HEK293 (cell line): Measurements from ENCODE around the gene ZNF785.

Experiments used
- CTCF ChIA-PET: fragments of 350-600 bp; formaldehyde crosslinking; extraction: SDS; loops from one replicate; lab custom pipeline; 2021; ENCODE audit warnings: antibody characterized with exemption; lab: Yijun Ruan, JAX
- POLR2A ChIA-PET: fragments of 300-600 bp; formaldehyde crosslinking; extraction: SDS; loops from one replicate; lab custom pipeline; 2020; ENCODE audit warnings: antibody characterized with exemption, inconsistent platforms; lab: Yijun Ruan, JAX
- H3K27ac ChIP-seq: fragments of 200-500 bp; sonication (Bioruptor generic); 2 replicates; pipeline ENCODE4 v1.5.1; 2014; ENCODE audit warnings: low read depth, low read length, control low read depth, inconsistent platforms; ENCODE audit errors: extremely low read depth
- H3K36me3 ChIP-seq, 2 experiments: fragments of 200-500 bp in 1 of 2; sonication (Bioruptor generic) in 1 of 2; 1 replicate in 1 of 2; 2 replicates in 1 of 2; pipeline ENCODE4 v1.5.1; 2014 to 2017; ENCODE audit warnings: inconsistent platforms in 2 of 2, low read length in 2 of 2; ENCODE audit not compliant: control insufficient read depth in 2 of 2, insufficient read depth in 1 of 2
- H3K4me1 ChIP-seq: fragments of 200-500 bp; sonication (Bioruptor generic); 2 replicates; pipeline ENCODE4 v1.5.1; 2014; ENCODE audit warnings: mild to moderate bottlenecking, low read length, inconsistent platforms; ENCODE audit not compliant: control insufficient read depth, insufficient read depth
- H3K4me3 ChIP-seq: 2 replicates; pipeline ENCODE4 v1.5.1; 2011; ENCODE audit warnings: low read depth, mild to moderate bottlenecking, control low read depth, low read length, moderate library complexity
- H3K9me3 ChIP-seq: fragments of 200-500 bp; sonication (Bioruptor generic); 2 replicates; pipeline ENCODE4 v1.5.1; 2014; ENCODE audit warnings: low read depth, low read length, inconsistent platforms; ENCODE audit not compliant: control insufficient read depth, insufficient read depth
- AEBP2 ChIP-seq: fragments of 450-650 bp; formaldehyde crosslinking; IDR thresholded peaks from 2 replicates; pipeline ENCODE4 v1.5.1; 2016; ENCODE audit warnings: missing biosample characterization, missing genetic modification characterization, borderline replicate concordance
- FEZF1 ChIP-seq: fragments of 450-650 bp; formaldehyde crosslinking; IDR thresholded peaks from 2 replicates; pipeline ENCODE4 v1.5.1; 2016; ENCODE audit warnings: missing biosample characterization, missing genetic modification characterization
- GLIS2 ChIP-seq: fragments of 450-650 bp; formaldehyde crosslinking; IDR thresholded peaks from 2 replicates; pipeline ENCODE4 v1.5.1; 2016; ENCODE audit warnings: missing biosample characterization, missing genetic modification characterization
- KLF8 ChIP-seq: fragments of 450-650 bp; formaldehyde crosslinking; IDR thresholded peaks from 2 replicates; pipeline ENCODE4 v1.5.1; 2016; ENCODE audit warnings: missing biosample characterization, missing genetic modification characterization
- PRDM1 ChIP-seq: fragments of 450-650 bp; formaldehyde crosslinking; IDR thresholded peaks from 2 replicates; pipeline ENCODE4; 2016; ENCODE audit warnings: missing biosample characterization, missing genetic modification characterization
- REPIN1 ChIP-seq: fragments of 450-650 bp; formaldehyde crosslinking; IDR thresholded peaks from 2 replicates; pipeline ENCODE4 v1.5.1; 2017; ENCODE audit warnings: missing biosample characterization, missing genetic modification characterization, low read depth
- TCF7L2 ChIP-seq: IDR thresholded peaks from 2 replicates; pipeline ENCODE4 v1.6.1; 2011; ENCODE audit warnings: low read depth, mild to moderate bottlenecking, inconsistent platforms, low read length, moderate library complexity, borderline replicate concordance
- TRIM28 ChIP-seq: IDR thresholded peaks from 2 replicates; pipeline ENCODE4 v1.6.1; 2011; ENCODE audit warnings: low read length, control low read depth, borderline replicate concordance
- YY2 ChIP-seq: fragments of 450-650 bp; formaldehyde crosslinking; IDR thresholded peaks from 2 replicates; pipeline ENCODE4 v1.5.1; 2016; ENCODE audit warnings: missing biosample characterization, missing genetic modification characterization
- ZBTB1 ChIP-seq: fragments of 450-650 bp; formaldehyde crosslinking; IDR thresholded peaks from 2 replicates; pipeline ENCODE4 v1.5.1; 2016; ENCODE audit warnings: missing biosample characterization, missing genetic modification characterization
- ZFP37 ChIP-seq: fragments of 450-650 bp; formaldehyde crosslinking; IDR thresholded peaks from 2 replicates; pipeline ENCODE4 v1.5.1; 2016; ENCODE audit warnings: missing biosample characterization, missing genetic modification characterization
- ZNF132 ChIP-seq: fragments of 450-650 bp; formaldehyde crosslinking; IDR thresholded peaks from 2 replicates; pipeline ENCODE4 v1.5.1; 2017; ENCODE audit warnings: missing biosample characterization, missing genetic modification characterization, borderline replicate concordance
- ZNF24 ChIP-seq: fragments of 450-650 bp; formaldehyde crosslinking; IDR thresholded peaks from 2 replicates; pipeline ENCODE4 v1.5.1; 2016; ENCODE audit warnings: missing biosample characterization, missing genetic modification characterization
- ZNF266 ChIP-seq: fragments of 450-650 bp; formaldehyde crosslinking; IDR thresholded peaks from 2 replicates; pipeline ENCODE4 v1.5.1; 2016; ENCODE audit warnings: missing biosample characterization, missing genetic modification characterization, low read depth
- ZNF366 ChIP-seq: fragments of 450-650 bp; formaldehyde crosslinking; conservative IDR thresholded peaks from 2 replicates; pipeline ENCODE4 v1.5.1; 2016; ENCODE audit warnings: missing biosample characterization, missing genetic modification characterization
- ZNF394 ChIP-seq: fragments of 450-650 bp; formaldehyde crosslinking; IDR thresholded peaks from 2 replicates; pipeline ENCODE4 v1.5.1; 2016; ENCODE audit warnings: missing biosample characterization, missing genetic modification characterization, mild to moderate bottlenecking, moderate library complexity, borderline replicate concordance
- ZNF433 ChIP-seq: fragments of 450-650 bp; formaldehyde crosslinking; IDR thresholded peaks from 2 replicates; pipeline ENCODE4 v1.5.1; 2016; ENCODE audit warnings: missing biosample characterization, missing genetic modification characterization, low read depth
- ZNF501 ChIP-seq: fragments of 450-650 bp; formaldehyde crosslinking; IDR thresholded peaks from 2 replicates; pipeline ENCODE4 v1.5.1; 2016; ENCODE audit warnings: missing biosample characterization, missing genetic modification characterization
- ZNF514 ChIP-seq: fragments of 450-650 bp; formaldehyde crosslinking; IDR thresholded peaks from 2 replicates; pipeline ENCODE4 v1.5.1; 2016; ENCODE audit warnings: missing biosample characterization, missing genetic modification characterization
- ZNF585B ChIP-seq: fragments of 450-650 bp; formaldehyde crosslinking; IDR thresholded peaks from 2 replicates; pipeline ENCODE4 v1.5.1; 2016; ENCODE audit warnings: missing biosample characterization, missing genetic modification characterization
- ZNF596 ChIP-seq: fragments of 450-650 bp; IDR thresholded peaks from 2 replicates; pipeline ENCODE4 v1.5.0; 2018; ENCODE audit warnings: missing biosample characterization, mild to moderate bottlenecking, missing genetic modification characterization, moderate library complexity
- ZNF610 ChIP-seq: fragments of 450-650 bp; formaldehyde crosslinking; IDR thresholded peaks from 2 replicates; pipeline ENCODE4 v1.5.1; 2016; ENCODE audit warnings: missing biosample characterization, missing genetic modification characterization, borderline replicate concordance
- ZNF623 ChIP-seq: fragments of 450-650 bp; formaldehyde crosslinking; IDR thresholded peaks from 2 replicates; pipeline ENCODE4 v1.5.1; 2016; ENCODE audit warnings: missing biosample characterization, missing genetic modification characterization
- ZNF670 ChIP-seq: fragments of 450-650 bp; formaldehyde crosslinking; IDR thresholded peaks from 2 replicates; pipeline ENCODE4 v1.5.1; 2016; ENCODE audit warnings: missing biosample characterization, missing genetic modification characterization, low read depth
- ZNF76 ChIP-seq: fragments of 450-650 bp; formaldehyde crosslinking; IDR thresholded peaks from 2 replicates; pipeline ENCODE4; 2016; ENCODE audit warnings: low read depth, missing biosample characterization, missing genetic modification characterization, borderline replicate concordance
- ZNF768 ChIP-seq: fragments of 450-650 bp; formaldehyde crosslinking; IDR thresholded peaks from 2 replicates; pipeline ENCODE4 v1.5.1; 2018; ENCODE audit warnings: missing biosample characterization, mild to moderate bottlenecking, missing genetic modification characterization
- TF ChIP-seq, protein P1 (sequence below): fragments of 450-650 bp; formaldehyde crosslinking; conservative IDR thresholded peaks from 2 replicates; pipeline ENCODE4 v1.5.1; 2016; ENCODE audit warnings: low read depth, missing biosample characterization, missing genetic modification characterization

ZNF785 gene

GRCh38 chr16:30609926-30610839, 24.7 kb upstream of the ZNF785 start, which contains the start of gene ZNF689 (continued):
- TF ChIP-seq, protein P1, sequence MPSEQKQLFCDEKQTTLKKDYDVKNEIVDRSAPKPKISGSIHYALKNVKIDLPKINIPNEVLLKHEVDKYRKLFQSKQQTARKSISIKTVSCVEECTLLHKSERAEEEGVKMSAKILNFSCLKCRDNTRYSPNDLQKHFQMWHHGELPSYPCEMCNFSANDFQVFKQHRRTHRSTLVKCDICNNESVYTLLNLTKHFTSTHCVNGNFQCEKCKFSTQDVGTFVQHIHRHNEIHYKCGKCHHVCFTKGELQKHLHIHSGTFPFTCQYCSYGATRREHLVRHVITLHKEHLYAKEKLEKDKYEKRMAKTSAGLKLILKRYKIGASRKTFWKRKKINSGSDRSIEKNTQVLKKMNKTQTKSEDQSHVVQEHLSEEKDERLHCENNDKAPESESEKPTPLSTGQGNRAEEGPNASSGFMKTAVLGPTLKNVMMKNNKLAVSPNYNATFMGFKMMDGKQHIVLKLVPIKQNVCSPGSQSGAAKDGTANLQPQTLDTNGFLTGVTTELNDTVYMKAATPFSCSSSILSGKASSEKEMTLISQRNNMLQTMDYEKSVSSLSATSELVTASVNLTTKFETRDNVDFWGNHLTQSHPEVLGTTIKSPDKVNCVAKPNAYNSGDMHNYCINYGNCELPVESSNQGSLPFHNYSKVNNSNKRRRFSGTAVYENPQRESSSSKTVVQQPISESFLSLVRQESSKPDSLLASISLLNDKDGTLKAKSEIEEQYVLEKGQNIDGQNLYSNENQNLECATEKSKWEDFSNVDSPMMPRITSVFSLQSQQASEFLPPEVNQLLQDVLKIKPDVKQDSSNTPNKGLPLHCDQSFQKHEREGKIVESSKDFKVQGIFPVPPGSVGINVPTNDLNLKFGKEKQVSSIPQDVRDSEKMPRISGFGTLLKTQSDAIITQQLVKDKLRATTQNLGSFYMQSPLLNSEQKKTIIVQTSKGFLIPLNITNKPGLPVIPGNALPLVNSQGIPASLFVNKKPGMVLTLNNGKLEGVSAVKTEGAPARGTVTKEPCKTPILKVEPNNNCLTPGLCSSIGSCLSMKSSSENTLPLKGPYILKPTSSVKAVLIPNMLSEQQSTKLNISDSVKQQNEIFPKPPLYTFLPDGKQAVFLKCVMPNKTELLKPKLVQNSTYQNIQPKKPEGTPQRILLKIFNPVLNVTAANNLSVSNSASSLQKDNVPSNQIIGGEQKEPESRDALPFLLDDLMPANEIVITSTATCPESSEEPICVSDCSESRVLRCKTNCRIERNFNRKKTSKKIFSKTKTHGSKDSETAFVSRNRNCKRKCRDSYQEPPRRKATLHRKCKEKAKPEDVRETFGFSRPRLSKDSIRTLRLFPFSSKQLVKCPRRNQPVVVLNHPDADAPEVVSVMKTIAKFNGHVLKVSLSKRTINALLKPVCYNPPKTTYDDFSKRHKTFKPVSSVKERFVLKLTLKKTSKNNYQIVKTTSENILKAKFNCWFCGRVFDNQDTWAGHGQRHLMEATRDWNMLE = peak; percentile 92
- TF ChIP-seq YY2 (tag by site-specific recombination) (peak; percentile 100), ZNF670 (no peak), KLF8 (tag by site-specific recombination) (peak; percentile 68), ZNF585B (peak; percentile 19), ZNF623 (tag by site-specific recombination) (peak; percentile 10; the same call in 1 of the 2 replicates), ZNF610 (tag by site-specific recombination) (peak; percentile 60), ZNF76 (tag by site-specific recombination) (peak; percentile 81), FEZF1 (peak; percentile 98), TCF7L2 (peak; percentile 56; the same call in 1 of the 2 replicates), ZBTB1 (tag by site-specific recombination) (0 out of 2 replicates have a peak, but pooled peaks have one; percentile 33), ZNF394 (tag by site-specific recombination) (peak; percentile 91), GLIS2 (tag by site-specific recombination) (peak; percentile 63), ZNF596 (tag by site-specific recombination) (0 out of 2 replicates have a peak, but pooled peaks have one; percentile 9), TRIM28 (peak; percentile 97), REPIN1 (tag by site-specific recombination) (peak; percentile 67; the same call in 1 of the 2 replicates), ZNF24 (tag by site-specific recombination) (peak; percentile 95), PRDM1 (tag by site-specific recombination) (no peak)

DNA sequence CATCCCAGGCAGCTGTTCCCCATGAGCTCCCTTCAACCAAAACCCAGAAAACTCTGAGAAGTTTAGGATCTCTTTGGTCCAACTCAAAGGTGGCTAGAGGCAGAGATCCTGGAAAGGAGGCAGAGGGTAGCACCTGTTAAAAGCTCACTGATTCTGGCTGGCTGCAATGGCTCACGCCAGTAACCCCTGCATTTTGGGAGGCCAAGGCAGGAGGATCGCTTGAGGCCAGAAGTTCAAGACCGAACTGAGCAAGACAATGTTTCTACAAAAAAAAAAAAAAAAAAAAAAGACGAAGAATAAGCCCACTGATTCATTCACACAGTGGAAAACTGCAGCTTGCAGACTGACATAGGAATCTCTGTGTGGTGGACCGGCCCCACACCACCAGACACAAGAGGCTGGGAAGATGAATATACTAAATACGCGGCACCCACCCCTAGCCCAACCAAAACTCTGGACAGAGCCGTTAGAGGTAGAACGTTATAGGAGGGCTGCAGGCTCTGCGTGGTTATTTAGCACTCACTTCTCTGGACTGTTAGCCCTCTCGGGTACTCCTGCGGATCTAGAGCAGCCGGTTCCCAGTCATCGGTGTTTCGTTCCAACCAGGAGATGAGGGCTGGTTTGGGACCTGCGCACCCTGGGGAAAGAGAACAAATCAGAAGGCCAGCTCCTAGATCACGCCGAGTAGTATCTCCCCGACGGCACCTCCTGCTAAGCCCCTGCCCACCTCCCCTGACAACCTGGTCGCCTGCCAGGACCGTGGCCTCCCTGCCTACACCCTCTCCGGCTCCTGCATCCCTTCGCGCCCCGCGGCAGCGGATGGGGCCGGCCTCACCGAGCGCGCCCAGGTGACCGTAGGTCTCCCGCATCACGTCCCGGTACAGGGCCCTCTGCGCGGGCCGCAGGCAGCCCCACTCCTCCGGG, 23.8 kb upstream of the ZNF785 start:
- H3K4me3 ChIP-seq = peak overlapping the region; percentile 81
- CTCF ChIA-PET = interaction anchor here (0.6 to 4.3 kb wide), 7 partner anchors 11 to 495 kb away, joined by 3 to 29 read pairs (median 4); partner anchors contain the start of genes DCTPP1 and ZNF764
- POLR2A ChIA-PET = interaction anchor here (0.6 to 2.6 kb wide), 24 partner anchors 8 to 785 kb away, joined by 3 to 18 read pairs (median 6); partner anchors contain the start of genes DCTPP1, FBRS, PRR14 and SRCAP
- TF ChIP-seq ZNF266 (no peak), ZFP37 (no peak), ZNF132 (tag by site-specific recombination) (no peak), GLIS2 (tag by site-specific recombination) (peak; percentile 94), AEBP2 (no peak), ZNF366 (no peak), ZNF768 (tag by site-specific recombination) (no peak), ZNF514 (tag by site-specific recombination) (no peak), ZNF501 (tag by site-specific recombination) (no peak), ZNF433 (no peak)

More for the DNA sequence above, 23.8 kb upstream of the ZNF785 start:
- peaks cover 30 to 47% of the 10 kb centered on the region in 2 experiments; a peak in 2 of 3 replicates for H3K36me3 ChIP-seq
- H3K27ac ChIP-seq = peak overlapping the region; percentile 96
- no peaks in the 10 kb centered on the region for H3K9me3 ChIP-seq
- no peaks in the 10 kb centered on the region for H3K4me1 ChIP-seq
